ENCODE data around the gene TNIP2. TPM values are rescaled to one million over a fixed set of nuclear protein-coding genes. Genes with fewer than 3 reads are reported as not detected.
A peak's percentile ranks its signal among the peaks of the same experiment; 100 is the strongest.

TNIP2 gene
- total and polyA plus RNA-seq, 2 of the 13 experiments (the other 11 are each of a cell fraction or from before 2014, with no cell fraction given) = 25.6 to 38.0 TPM

DNA sequence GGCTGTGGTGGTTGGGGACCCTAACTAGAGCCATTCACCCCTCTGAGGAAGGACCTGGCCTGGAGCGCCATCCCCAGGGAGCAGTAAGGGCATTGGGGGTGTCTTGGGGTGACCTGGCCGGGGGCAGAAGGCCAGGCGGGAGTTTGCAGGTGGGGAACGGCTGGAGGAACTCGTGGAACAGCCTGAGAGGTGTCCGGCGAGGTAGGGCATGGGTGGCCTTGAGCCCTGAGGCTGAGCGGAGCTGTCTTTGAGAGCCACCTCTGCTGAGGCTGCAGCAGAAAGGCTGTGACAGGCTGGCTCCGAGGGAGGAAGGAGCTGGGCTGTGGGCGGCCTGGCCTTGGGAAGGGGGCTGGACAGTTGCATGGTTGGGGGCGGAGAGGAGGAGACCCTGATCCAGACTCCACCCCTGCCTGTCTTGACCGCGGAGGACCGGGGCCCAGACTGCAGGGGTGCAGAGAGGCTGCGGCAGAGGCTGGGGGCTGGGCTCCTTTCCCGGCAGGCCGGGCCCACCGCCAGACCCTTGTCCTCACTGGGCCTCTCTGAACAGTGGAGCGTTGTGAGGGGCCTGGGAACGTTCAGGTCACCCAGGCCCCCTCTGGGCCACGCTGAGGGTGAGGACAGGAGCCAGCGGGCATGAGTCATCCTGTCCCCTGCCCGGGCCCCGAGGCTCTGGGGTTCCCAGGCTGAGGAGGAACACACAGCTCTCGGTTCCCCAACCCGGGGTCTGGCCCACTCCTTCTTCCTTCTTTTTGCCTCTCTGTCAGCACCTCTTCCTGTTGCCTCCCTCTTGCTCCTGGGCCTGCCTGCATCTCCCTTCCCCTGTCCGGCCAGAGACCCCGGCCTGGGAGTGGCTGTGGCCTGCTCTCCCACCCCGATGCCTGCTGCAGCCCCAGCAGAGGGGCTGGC, 44.8 kb upstream of the TNIP2 start (continued):
- TF ChIP-seq TFDP1 (CRISPR knock-in tag; IDR thresholded peaks at IDR 0.05; ENCODE audit: borderline replicate concordance) (peak; percentile 30; the same call in 1 of the 2 replicates), ZKSCAN8 (CRISPR knock-in tag; IDR thresholded peaks at IDR 0.05; ENCODE audit: borderline replicate concordance) (peak; percentile 88; the same call in 1 of the 2 replicates), LRRFIP1 (CRISPR knock-in tag; conservative IDR thresholded peaks at IDR 0.05) (no peak), ZNF432 (CRISPR knock-in tag; IDR thresholded peaks at IDR 0.05; ENCODE audit: borderline replicate concordance) (no peak), SMC3 (IDR thresholded peaks at IDR 0.05; ENCODE audit: low read length) (no peak), HMG20B (CRISPR knock-in tag; conservative IDR thresholded peaks at IDR 0.05) (peak; percentile 74; the same call in 1 of the 2 replicates), MXI1 (IDR thresholded peaks at IDR 0.05; ENCODE audit: borderline replicate concordance, low read depth, low read length) (peak; percentile 63; the same call in 1 of the 3 replicates), ARNT (IDR thresholded peaks at IDR 0.05) (no peak), CBX2 (IDR thresholded peaks at IDR 0.05; ENCODE audit: low read depth, low read length) (no peak), CBX2 (CRISPR knock-in tag; IDR thresholded peaks at IDR 0.05; ENCODE audit: low read depth) (no peak), HNF4G (IDR thresholded peaks at IDR 0.05; ENCODE audit: borderline replicate concordance, low read depth, low read length) (peak; percentile 44; the same call in 1 of the 2 replicates), HNF4G (CRISPR knock-in tag; IDR thresholded peaks at IDR 0.05; ENCODE audit: borderline replicate concordance, low read depth) (peak; percentile 71; the same call in 1 of the 2 replicates), ZNF777 (CRISPR knock-in tag; IDR thresholded peaks at IDR 0.05) (0 out of 2 replicates have a peak, but pooled peaks have one; percentile 45), ZSCAN9 (CRISPR knock-in tag; IDR thresholded peaks at IDR 0.05; ENCODE audit: borderline replicate concordance) (peak; percentile 63; the same call in 1 of the 2 replicates), RELA (CRISPR knock-in tag; IDR thresholded peaks at IDR 0.05) (0 out of 2 replicates have a peak, but pooled peaks have one; percentile 40), BHLHE40 (IDR thresholded peaks at IDR 0.05; ENCODE audit: low read length) (no peak; the same call in 1 of the 2 replicates), KLF6 (CRISPR knock-in tag; IDR thresholded peaks at IDR 0.05) (peak; percentile 85; the same call in 1 of the 2 replicates), MXD3 (CRISPR knock-in tag; IDR thresholded peaks at IDR 0.05) (no peak), CC2D1A (CRISPR knock-in tag; IDR thresholded peaks at IDR 0.05) (no peak), ZNF343 (CRISPR knock-in tag; IDR thresholded peaks at IDR 0.05) (no peak)
- TF ChIP-seq, protein P1, sequence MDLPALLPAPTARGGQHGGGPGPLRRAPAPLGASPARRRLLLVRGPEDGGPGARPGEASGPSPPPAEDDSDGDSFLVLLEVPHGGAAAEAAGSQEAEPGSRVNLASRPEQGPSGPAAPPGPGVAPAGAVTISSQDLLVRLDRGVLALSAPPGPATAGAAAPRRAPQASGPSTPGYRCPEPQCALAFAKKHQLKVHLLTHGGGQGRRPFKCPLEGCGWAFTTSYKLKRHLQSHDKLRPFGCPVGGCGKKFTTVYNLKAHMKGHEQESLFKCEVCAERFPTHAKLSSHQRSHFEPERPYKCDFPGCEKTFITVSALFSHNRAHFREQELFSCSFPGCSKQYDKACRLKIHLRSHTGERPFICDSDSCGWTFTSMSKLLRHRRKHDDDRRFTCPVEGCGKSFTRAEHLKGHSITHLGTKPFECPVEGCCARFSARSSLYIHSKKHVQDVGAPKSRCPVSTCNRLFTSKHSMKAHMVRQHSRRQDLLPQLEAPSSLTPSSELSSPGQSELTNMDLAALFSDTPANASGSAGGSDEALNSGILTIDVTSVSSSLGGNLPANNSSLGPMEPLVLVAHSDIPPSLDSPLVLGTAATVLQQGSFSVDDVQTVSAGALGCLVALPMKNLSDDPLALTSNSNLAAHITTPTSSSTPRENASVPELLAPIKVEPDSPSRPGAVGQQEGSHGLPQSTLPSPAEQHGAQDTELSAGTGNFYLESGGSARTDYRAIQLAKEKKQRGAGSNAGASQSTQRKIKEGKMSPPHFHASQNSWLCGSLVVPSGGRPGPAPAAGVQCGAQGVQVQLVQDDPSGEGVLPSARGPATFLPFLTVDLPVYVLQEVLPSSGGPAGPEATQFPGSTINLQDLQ (CRISPR knock-in tag; IDR thresholded peaks at IDR 0.05) = 0 out of 2 replicates have a peak, but pooled peaks have one; percentile 51
- TF ChIP-seq, protein P2, sequence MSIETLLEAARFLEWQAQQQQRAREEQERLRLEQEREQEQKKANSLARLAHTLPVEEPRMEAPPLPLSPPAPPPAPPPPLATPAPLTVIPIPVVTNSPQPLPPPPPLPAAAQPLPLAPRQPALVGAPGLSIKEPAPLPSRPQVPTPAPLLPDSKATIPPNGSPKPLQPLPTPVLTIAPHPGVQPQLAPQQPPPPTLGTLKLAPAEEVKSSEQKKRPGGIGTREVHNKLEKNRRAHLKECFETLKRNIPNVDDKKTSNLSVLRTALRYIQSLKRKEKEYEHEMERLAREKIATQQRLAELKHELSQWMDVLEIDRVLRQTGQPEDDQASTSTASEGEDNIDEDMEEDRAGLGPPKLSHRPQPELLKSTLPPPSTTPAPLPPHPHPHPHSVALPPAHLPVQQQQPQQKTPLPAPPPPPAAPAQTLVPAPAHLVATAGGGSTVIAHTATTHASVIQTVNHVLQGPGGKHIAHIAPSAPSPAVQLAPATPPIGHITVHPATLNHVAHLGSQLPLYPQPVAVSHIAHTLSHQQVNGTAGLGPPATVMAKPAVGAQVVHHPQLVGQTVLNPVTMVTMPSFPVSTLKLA (IDR thresholded peaks at IDR 0.05) = no peak
